ENCODE results near the gene MAP1S. TPM values are rescaled to one million over a fixed set of nuclear protein-coding genes. Genes with fewer than 3 reads are reported as not detected.
A peak's percentile ranks its signal among the peaks of the same experiment; 100 is the strongest.

MAP1S gene
- total and polyA plus RNA-seq, 2 of the 13 experiments (the other 11 are each of a cell fraction or from before 2014, with no cell fraction given), result 3.8 to 7.3 TPM

DNA sequence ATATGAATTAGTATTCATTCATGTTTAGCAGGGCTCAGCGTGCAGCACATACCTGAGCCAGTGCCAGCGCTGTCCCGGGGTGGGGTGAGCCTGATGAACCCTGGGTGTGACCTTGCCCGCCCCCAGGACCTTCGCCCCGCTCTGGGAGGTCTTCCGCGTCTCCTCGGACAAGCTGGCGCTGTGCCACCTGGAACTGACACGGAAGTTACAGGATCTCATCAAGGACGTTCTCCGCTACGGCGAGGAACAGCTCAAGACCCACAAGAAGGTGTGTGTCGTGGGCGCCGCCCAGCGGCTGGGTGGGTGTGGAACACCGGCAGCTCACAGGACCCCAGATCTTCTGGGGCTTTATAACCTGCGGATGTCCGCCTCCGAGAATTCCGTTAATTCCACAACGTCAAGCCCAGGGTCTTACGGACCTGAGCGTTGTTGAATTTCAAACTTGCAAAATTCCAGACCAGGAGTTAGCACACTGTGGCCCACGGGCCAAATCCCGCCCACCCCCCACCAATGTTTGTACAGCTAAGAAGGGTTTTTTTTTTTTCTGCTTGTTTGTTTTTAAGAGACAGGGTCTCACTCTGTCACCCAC is 47.4 kb downstream of the MAP1S start (continued):
- TF ChIP-seq MEIS1 (CRISPR knock-in tag; IDR thresholded peaks at IDR 0.05; ENCODE audit: borderline replicate concordance) (no peak), ZNF773 (CRISPR knock-in tag; IDR thresholded peaks at IDR 0.05; ENCODE audit: borderline replicate concordance) (no peak), ZNF674 (CRISPR knock-in tag; IDR thresholded peaks at IDR 0.05; ENCODE audit: low read depth) (no peak), ZNF7 (CRISPR knock-in tag; IDR thresholded peaks at IDR 0.05) (no peak), ZFP36 (IDR thresholded peaks at IDR 0.05; ENCODE audit: borderline replicate concordance, low read depth, low read length, partially characterized antibody) (no peak), ELF1 (CRISPR knock-in tag; IDR thresholded peaks at IDR 0.05) (peak; percentile 84), GATAD1 (CRISPR knock-in tag; IDR thresholded peaks at IDR 0.05) (no peak), HIVEP1 (CRISPR knock-in tag; IDR thresholded peaks at IDR 0.05) (peak; percentile 78), PLSCR1 (CRISPR knock-in tag; IDR thresholded peaks at IDR 0.05; ENCODE audit: borderline replicate concordance) (no peak), RBM22 (optimal IDR thresholded peaks at IDR 0.05; ENCODE audit: low read length) (no peak), HOXA5 (CRISPR knock-in tag; IDR thresholded peaks at IDR 0.05) (peak; percentile 54; the same call in 1 of the 2 replicates), DR1 (CRISPR knock-in tag; IDR thresholded peaks at IDR 0.05) (no peak), FOSL1 (CRISPR knock-in tag; IDR thresholded peaks at IDR 0.05; ENCODE audit: borderline replicate concordance) (no peak), HCFC1 (IDR thresholded peaks at IDR 0.05; ENCODE audit: low read depth, low read length) (no peak), KLF6 (CRISPR knock-in tag; IDR thresholded peaks at IDR 0.05) (no peak), ZNF749 (CRISPR knock-in tag; IDR thresholded peaks at IDR 0.05; ENCODE audit: borderline replicate concordance) (no peak), JUN (CRISPR knock-in tag; IDR thresholded peaks at IDR 0.05) (no peak), MTF1 (CRISPR knock-in tag; IDR thresholded peaks at IDR 0.05) (no peak), ZNF263 (CRISPR knock-in tag; IDR thresholded peaks at IDR 0.05) (no peak), EHMT2 (IDR thresholded peaks at IDR 0.05; ENCODE audit: borderline replicate concordance, low read depth, low read length) (no peak), ZNF589 (CRISPR knock-in tag; conservative IDR thresholded peaks at IDR 0.05) (no peak)
- TF ChIP-seq, protein P1, sequence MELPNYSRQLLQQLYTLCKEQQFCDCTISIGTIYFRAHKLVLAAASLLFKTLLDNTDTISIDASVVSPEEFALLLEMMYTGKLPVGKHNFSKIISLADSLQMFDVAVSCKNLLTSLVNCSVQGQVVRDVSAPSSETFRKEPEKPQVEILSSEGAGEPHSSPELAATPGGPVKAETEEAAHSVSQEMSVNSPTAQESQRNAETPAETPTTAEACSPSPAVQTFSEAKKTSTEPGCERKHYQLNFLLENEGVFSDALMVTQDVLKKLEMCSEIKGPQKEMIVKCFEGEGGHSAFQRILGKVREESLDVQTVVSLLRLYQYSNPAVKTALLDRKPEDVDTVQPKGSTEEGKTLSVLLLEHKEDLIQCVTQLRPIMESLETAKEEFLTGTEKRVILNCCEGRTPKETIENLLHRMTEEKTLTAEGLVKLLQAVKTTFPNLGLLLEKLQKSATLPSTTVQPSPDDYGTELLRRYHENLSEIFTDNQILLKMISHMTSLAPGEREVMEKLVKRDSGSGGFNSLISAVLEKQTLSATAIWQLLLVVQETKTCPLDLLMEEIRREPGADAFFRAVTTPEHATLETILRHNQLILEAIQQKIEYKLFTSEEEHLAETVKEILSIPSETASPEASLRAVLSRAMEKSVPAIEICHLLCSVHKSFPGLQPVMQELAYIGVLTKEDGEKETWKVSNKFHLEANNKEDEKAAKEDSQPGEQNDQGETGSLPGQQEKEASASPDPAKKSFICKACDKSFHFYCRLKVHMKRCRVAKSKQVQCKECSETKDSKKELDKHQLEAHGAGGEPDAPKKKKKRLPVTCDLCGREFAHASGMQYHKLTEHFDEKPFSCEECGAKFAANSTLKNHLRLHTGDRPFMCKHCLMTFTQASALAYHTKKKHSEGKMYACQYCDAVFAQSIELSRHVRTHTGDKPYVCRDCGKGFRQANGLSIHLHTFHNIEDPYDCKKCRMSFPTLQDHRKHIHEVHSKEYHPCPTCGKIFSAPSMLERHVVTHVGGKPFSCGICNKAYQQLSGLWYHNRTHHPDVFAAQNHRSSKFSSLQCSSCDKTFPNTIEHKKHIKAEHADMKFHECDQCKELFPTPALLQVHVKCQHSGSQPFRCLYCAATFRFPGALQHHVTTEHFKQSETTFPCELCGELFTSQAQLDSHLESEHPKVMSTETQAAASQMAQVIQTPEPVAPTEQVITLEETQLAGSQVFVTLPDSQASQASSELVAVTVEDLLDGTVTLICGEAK (IDR thresholded peaks at IDR 0.05), result no peak
- TF ChIP-seq, protein P1 (CRISPR knock-in tag; IDR thresholded peaks at IDR 0.05), result 0 out of 2 replicates have a peak, but pooled peaks have one; percentile 16
